Fibroblast of villous mesenchyme (primary cell): ENCODE data around the gene GPER1. TPM values are rescaled to one million over a fixed set of nuclear protein-coding genes. Genes with fewer than 3 reads are reported as not detected.

Source experiments
- DNase-seq: peaks from one replicate; pipeline ENCODE4 v3.0.0-alpha.2; 2010; ENCODE audit warnings: low read depth
- H3K4me3 ChIP-seq: 2 replicates; pipeline ENCODE4 v1.5.1; 2011; ENCODE audit warnings: low read depth, mild to moderate bottlenecking, low read length
- total RNA-seq: library from RNA; depleted of rRNA; stranded (reverse); fragments of >200 nt; gene quantifications from 2 replicates; pipeline ENCODE4 v1.2.3, GENCODE V29; 2012
- TF ChIP-seq, protein P1 (sequence below): IDR thresholded peaks from 2 replicates; pipeline ENCODE4 v1.5.1; 2012; ENCODE audit warnings: low read depth, mild to moderate bottlenecking, low read length; ENCODE audit not compliant: insufficient read depth

The GPER1 gene
- total RNA-seq, 1 donor: 2.6 TPM

DNA sequence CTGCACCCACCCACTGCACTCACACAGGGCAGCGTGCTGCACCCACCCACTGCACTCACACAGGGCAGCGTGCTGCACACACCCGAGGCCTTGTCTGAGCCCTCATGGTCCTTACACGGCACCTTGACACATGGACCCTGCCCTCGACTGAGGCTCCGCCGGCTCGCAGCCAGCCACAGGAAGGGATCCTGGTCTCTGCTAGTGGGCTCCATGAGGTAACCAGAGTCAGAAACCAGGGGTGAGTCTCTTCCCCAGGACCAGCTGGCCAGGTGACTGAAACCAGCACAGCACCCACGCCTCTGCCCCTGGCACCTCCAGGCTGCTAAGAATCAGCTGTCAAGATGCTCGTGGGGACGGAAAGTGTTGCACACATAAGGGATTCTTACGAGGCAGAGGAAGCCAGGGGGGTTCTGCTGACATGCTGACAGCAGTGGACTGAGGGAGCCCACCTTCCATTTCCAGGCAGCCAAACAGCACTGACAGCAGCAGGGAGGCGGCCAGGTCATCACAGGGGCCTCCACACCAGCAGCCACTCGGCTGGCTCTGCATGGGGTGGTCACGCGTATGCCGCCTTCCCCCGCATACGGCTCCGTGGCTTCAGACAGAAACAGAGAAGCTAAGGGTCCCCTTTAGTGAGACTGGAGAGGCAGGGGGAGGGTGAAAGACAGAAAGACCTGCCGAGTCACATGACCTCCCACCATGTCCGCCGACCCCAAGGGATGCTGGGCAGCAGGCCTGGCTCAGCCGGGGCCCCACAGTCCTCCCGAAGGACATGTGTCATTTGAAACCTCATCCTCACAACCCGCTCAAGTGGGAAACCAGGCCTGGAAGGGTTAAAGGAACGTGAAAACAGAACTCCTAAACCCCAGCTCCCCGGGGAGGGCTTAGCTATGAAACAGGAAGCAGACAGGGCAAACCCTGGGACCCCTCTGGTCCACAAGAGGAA lies 34.2 kb downstream of the GPER1 start:
- no peak for DNase-seq
- TF ChIP-seq, protein P1, sequence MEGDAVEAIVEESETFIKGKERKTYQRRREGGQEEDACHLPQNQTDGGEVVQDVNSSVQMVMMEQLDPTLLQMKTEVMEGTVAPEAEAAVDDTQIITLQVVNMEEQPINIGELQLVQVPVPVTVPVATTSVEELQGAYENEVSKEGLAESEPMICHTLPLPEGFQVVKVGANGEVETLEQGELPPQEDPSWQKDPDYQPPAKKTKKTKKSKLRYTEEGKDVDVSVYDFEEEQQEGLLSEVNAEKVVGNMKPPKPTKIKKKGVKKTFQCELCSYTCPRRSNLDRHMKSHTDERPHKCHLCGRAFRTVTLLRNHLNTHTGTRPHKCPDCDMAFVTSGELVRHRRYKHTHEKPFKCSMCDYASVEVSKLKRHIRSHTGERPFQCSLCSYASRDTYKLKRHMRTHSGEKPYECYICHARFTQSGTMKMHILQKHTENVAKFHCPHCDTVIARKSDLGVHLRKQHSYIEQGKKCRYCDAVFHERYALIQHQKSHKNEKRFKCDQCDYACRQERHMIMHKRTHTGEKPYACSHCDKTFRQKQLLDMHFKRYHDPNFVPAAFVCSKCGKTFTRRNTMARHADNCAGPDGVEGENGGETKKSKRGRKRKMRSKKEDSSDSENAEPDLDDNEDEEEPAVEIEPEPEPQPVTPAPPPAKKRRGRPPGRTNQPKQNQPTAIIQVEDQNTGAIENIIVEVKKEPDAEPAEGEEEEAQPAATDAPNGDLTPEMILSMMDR: no peak

DNA sequence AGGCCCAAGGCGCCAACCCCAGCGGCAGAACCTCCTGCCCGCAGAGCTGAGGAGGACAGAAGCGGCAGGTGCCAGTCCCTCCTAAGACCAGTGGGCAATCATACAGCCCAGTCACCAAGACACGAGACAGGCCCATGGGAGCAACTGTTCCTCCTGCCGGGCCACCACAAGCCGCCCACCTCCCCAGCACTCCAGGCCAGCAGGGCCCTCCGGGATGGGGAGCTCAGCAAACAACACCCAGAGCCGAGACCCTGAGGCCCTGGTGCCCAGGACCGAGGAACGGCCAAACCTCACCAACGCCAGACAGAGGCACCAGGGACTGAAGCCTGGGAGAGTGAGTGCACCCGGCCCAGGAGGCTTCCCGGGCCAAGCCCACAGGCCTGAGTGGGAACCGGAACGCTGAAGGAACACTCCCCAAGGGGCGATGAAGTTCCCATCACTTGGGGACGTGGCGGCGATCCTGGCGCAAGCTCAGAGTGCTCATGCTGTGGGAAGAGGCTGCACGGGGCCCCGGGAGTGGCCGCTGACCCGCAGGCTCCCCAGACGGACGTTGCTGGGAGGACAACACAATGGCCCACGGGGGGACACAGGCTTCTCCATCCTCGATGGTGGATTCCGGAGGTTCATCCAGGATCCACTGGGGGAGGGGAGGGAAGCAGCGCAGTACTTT lies 35.1 kb downstream of the GPER1 start:
- H3K4me3 ChIP-seq: no peak overlapping the region
- DNase-seq: no peak
- TF ChIP-seq, protein P1: no peak

More for the DNA sequence above, 34.2 kb downstream of the GPER1 start:
- H3K4me3 ChIP-seq: no peak overlapping the region

DNA sequence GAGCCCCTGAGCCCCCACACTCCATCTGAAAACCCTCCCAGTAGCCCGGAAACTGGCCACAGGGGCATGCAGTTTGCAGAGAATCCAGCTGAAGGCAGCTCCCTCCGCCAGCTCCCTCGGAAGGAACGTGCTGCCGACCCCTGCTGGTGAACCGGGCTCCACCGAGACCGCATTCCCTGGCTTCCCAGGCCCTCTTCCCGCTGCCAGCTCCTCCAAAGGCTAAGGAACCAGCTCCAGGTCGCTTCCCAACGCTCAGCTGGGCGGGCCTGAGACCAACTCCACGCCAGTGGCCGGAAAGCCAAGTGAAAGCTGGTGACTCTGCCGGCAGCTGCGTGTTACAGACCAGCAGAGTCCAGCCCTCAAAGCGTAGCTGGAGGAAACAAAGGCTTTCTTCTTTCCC lies 35.8 kb downstream of the GPER1 start:
- H3K4me3 ChIP-seq: peak overlapping the region; percentile 13
- peak; percentile 89 for DNase-seq
- TF ChIP-seq, protein P1: peak; percentile 66

DNA sequence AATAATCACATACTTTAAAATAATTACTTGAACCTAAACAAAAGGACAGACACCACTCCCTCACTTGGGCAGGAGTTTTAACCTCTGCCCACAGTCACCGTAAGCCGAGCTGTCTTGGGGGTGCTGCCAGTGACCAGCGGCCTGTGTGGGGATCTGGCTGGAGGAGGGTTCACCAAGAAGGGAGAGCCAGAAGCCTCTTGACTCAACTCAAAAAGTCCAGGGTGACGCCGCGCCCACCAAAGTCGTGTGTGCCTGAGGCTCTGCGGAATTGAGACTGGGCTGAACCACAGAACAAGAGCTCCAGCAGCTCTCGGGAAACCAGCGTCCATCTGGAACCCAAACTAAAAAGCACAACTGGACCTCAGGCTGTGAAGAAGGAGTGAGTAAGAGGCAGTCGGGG lies 36.3 kb downstream of the GPER1 start:
- no peak for DNase-seq
- TF ChIP-seq, protein P1: no peak

DNA sequence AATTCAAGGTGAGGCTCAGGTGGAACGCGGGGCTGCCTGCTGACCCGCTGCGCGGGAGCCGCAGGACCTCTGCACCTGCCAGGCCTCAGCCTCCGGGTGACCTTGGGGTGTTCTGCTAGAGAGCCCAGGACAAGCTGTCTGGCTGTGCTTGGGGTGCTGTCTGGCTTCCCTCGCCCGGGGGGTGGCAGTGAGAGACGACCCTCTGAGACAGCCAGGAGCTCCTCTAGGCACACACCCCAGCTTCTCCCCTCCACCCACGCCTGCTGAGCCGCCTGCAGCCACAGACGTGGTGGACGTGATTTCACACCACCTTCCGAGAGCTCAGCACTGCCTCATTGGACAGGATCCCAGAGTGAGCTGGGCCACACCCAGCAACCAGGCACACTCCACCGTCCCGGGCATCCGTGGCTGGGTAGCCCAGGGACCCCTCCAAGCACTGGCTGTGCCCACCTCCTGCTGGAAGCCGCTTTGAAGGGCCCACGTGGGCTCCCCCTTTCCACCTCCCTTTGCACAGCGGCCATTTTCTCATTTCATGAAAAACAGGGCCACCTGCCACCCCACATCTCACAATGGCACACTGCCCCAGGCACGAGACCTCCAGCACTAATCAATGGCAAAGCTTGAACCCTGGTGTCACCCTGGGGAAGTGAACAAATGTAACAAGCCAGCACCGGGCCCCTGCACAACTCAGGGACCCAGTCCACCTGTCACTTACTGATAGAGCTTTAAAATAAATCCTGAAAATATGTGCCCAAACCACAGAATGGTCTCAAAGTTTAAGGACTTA lies 37.1 kb downstream of the GPER1 start:
- H3K4me3 ChIP-seq: no peak overlapping the region
- TF ChIP-seq, protein P1: no peak
- no peak for DNase-seq

More for the DNA sequence above, 36.3 kb downstream of the GPER1 start:
- H3K4me3 ChIP-seq: peak overlapping the region; percentile 13

DNA sequence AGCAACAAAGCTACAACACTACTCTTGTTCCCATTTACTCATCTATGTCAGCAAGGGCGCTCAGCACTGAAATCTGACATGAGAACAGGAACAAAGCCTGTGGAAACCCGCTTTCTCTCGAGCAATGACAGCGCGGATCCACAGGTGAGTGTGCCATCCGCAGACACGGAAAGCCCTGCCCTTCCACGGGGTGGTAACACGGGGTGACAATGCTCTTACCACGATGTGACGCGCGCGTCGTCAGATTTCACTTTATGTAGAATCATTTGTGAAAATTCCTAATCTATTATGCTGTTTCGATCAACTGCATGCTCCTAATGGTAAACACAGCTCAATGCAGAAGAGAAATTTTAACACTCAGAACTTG lies 37.7 kb downstream of the GPER1 start:
- DNase-seq: no peak
- TF ChIP-seq, protein P1: no peak
- H3K4me3 ChIP-seq: no peak overlapping the region
